Activated gamma-delta T cell treated with anti-CD3 and anti-CD28 coated beads, Interleukin-2, amount 50 U/mL, for 16 hours (primary cell): ENCODE results near the gene C1orf94.

ENCODE experiments used
- DNase-seq: peaks from one replicate; pipeline ENCODE4 v3.0.0-alpha.2; 2020; ENCODE audit warnings: low read depth

C1orf94 gene

DNA sequence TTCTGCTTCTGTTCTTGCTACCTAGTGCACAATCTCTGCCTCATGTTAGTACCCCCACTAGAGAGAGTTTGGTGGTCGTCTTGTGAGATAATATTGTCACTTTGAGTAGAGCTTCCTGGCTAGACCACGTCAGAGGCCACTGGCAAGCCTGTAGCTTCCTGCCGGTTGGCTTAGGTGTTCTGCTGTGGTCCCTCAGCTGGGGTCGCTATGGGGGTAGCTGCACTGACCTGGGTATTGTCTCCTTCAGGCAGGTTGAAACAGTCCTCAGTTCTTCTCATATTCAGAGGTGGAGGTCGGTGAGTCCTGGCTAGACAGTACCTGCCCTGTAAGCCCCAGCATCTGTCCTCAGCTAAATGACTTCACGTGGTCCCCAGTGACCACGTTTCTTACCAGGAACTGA is 86.2 kb downstream of the C1orf94 start:
- DNase-seq, result no peak

GRCh38 chr1:34263406-34263805 is 86.7 kb downstream of the C1orf94 start:
- no peak for DNase-seq

- no peak for DNase-seq
Observed at GRCh38 chr1:34265396-34265795, 88.7 kb downstream of the C1orf94 start.

DNA sequence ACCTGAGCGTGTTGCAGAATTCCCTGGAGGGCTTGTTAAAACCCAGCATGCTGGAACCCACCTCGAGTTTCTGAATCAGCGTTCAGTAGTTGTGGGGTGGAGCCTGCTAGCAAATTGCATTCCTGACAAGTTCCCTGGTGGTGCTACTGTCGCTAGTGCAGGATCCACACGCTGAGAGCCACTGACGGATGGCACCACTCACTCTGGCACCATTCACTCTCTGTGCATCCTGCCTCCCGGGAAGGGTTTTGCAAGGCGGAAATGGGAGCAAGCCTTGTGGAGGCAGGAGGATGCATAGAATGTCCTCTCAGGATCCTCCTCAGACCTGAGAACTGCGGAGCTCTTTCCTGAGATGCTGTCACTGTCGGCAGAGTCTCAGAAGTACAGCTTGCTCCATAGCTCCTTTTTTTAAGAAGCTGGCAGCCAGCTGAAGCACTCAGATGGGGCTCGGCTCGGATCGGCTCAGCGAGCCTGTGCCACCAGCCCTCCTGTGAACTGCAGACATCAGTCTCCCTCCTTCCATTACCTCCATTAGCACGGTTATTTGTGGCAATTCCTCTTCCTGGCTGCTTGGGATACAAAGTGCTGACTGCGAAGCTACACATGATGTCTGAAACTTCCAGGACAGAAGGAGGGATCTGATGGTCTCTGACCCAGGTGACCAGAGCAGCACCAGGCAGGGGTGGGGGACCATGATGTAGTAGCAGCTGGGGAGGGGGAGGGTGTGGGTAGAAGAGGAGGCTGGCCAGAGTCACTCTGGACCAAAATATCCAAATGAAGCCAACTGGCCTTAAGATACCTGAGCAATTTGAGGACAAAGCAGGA is 89.6 kb downstream of the C1orf94 start:
- no peak for DNase-seq

DNA sequence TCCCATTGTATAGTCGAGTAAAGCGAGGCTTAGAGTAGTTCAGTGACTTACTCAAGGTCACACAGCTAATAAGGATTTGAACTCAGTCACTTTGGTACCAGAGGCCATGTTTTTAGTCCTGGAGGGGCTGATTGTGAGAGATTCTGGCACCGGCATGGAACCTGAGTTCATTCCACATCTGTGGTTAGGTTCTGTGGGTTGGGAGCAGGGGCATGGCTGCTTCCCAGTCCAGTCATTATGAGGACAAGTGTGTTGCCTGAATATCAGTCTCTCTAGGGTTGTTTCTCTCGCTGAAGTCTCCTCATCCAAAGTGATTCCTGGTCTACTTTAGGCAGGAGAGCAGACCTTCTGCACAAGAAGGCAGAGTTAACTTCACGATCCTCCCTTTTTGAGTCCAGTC is 90.6 kb downstream of the C1orf94 start:
- no peak for DNase-seq

DNA sequence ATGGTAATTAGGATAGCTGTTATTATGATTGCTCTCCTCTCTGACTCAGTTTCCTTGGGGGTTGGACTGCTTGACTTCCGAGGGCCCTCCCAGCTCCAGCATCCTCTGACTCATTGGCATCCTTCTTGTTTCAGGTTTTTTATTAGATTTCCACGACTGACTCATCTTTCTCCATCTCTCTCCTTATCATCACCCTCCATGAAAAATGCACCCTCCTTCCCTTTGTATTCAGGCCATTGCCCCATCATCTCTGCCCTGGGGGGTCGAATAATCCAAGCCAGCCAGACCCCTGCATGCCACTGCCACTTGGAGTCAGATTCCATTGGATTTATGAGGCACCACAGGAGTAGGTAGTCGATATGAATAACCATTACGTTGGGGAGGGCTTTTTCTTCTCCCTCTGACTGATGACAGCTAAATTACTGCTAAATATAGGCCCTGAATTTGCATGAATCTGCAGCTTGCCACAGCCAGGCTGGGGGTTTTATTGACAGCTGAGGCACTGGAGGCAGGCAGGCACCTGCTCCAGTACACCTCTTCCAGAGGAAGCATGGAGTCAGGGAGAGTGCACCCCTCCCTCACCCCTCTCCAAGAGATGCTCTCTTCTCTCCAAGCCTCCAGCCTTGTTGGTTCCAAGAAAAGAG is 91.7 kb downstream of the C1orf94 start:
- DNase-seq, result no peak
